H1 (cell line): Measurements from ENCODE around the gene ZBTB16.

Experiments
- HDAC6 ChIP-seq: IDR thresholded peaks from one replicate; pipeline ENCODE4 v1.7.1; 2012; ENCODE audit warnings: low read depth, mild to moderate bottlenecking, inconsistent platforms, low read length, moderate library complexity
- SP1 ChIP-seq: IDR thresholded peaks from 2 replicates; pipeline ENCODE4 v1.6.1; 2011; ENCODE audit warnings: low read depth, low read length
- ZNF274 ChIP-seq: IDR thresholded peaks from 2 replicates; pipeline ENCODE4 v1.7.0; 2012; ENCODE audit warnings: low read length, borderline replicate concordance; ENCODE audit errors: extremely low read depth

DNA sequence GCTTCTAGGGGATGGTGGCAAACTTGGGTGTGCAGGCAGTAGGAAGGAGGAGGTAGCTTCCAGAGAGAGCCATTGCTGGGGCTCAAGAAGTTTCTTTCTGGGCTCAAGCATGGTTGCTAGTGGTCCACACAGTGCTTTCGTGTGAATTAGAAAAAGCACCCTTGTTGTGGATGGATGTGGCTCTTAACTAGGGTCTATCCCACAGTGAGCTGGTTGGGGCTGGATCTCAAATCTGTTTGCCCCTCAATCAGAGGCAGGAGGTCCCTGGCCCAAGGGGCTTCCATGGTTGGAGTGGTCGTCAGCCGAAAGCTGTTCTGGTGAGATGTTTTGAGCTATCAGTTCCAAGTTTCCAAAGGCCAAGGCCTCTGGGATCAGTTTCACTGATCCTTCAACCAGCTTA lies 35.0 kb downstream of the ZBTB16 start:
- no peak for TF ChIP-seq SP1
- TF ChIP-seq HDAC6 = no peak
- no peak for TF ChIP-seq ZNF274
